ENCODE measurements around the gene SOWAHA. TPM values are rescaled to one million over a fixed set of nuclear protein-coding genes. Genes with fewer than 3 reads are reported as not detected.
A peak's percentile ranks its signal among the peaks of the same experiment; 100 is the strongest.

SOWAHA gene
- total and polyA plus RNA-seq, 2 of the 4 experiments (the other 2 are of a cell fraction), result 0.03 TPM; not detected in 1

- ATAC-seq (ENCODE audit: low read depth), result no peak
These were observed 3.9 kb downstream of the SOWAHA start for GRCh38 chr5:132817011-132817410.

More at GRCh38 chr5:132817011-132817410, 3.9 kb downstream of the SOWAHA start:
- Histone ChIP-seq H3K27me3 (ENCODE audit: control insufficient read depth, insufficient read depth, low read length) (peaks cover 19% of the 10 kb centered on the region), H2BK20ac (ENCODE audit: low read depth, low read length) (peak overlapping the region; percentile 15; the same call in 1 of the 2 replicates), H3K27ac (ENCODE audit: insufficient read depth, low read length) (no peak overlapping the region), H3K4me1 (ENCODE audit: control insufficient read depth, insufficient read depth, low read length) (peaks cover 13% of the 10 kb centered on the region), H4K91ac (ENCODE audit: insufficient read depth, low read depth, low read length) (no peak overlapping the region; the same call in 1 of the 2 replicates), H2AK5ac (ENCODE audit: low read depth, low read length) (no peak overlapping the region), H3K4me2 (ENCODE audit: low read depth, low read length) (no peak overlapping the region), H2AK9ac (replicated peaks; ENCODE audit: low read depth, low read length, poor library complexity) (no peak overlapping the region), H3K14ac (replicated peaks; ENCODE audit: low read depth, low read length) (0 out of 2 replicates have a peak overlapping the region, but pooled peaks have one; percentile 31), H2AFZ (replicated peaks; ENCODE audit: low read length, poor library complexity) (no peak overlapping the region), H4K20me1 (ENCODE audit: insufficient read depth, low read length) (no peaks in the 10 kb centered on the region), H3K56ac (ENCODE audit: extremely low read depth, insufficient read depth, low read length) (no peak overlapping the region), H3K18ac (ENCODE audit: low read depth, low read length) (peak overlapping the region; percentile 93), H3K36me3 (ENCODE audit: control insufficient read depth, insufficient read depth, low read length) (no peaks in the 10 kb centered on the region), H4K8ac (ENCODE audit: low read depth in 2 of 2, low read length in 2 of 2) (peak overlapping the region; percentile 62 to 84; a peak in 3 of 4 replicates), H3K9me3 (ENCODE audit: control insufficient read depth, insufficient read depth, low read length) (no peaks in the 10 kb centered on the region), H2BK120ac (ENCODE audit: low read depth, low read length) (peak overlapping the region; percentile 47; the same call in 1 of the 2 replicates), H3K9ac (ENCODE audit: low read depth, low read length) (no peak overlapping the region), H3K4ac (ENCODE audit: low read depth, low read length) (no peak overlapping the region), H3K4me3 (ENCODE audit: insufficient read depth, low read depth, low read length) (no peak overlapping the region), H3K9me1 (ENCODE audit: insufficient read depth, low read length) (no peaks in the 10 kb centered on the region), H3K23ac (ENCODE audit: low read depth, low read length) (no peak overlapping the region), H3K79me1 (ENCODE audit: low read depth in 1 of 2, low read length in 2 of 2) (no peaks in the 10 kb centered on the region), H4K5ac (ENCODE audit: low read depth, low read length) (peak overlapping the region; percentile 83; the same call in 1 of the 2 replicates), H2BK5ac (ENCODE audit: low read depth, low read length, poor library complexity, severe bottlenecking) (peak overlapping the region; percentile 75), H2BK15ac (ENCODE audit: low read depth, low read length) (no peak overlapping the region)
- no CpG with 5 or more reads among the region's 1 CpG for WGBS, 2 experiments (ENCODE audit: extremely low coverage in 2 of 2, insufficient read length in 1 of 2)
- in situ Hi-C loops (cut with MboI; ENCODE audit: low sequenced_read_pairs), result no loop called here
- no peak for DNase-seq
- dilution Hi-C loops (cut with HindIII; ENCODE audit: low sequenced_read_pairs, unreplicated experiment), result no loop called here
- TF ChIP-seq BHLHE40 (IDR thresholded peaks at IDR 0.05; ENCODE audit: low read depth, low read length), result no peak
- TF ChIP-seq POLR2A (IDR thresholded peaks at IDR 0.05; ENCODE audit: low read depth, low read length), result no peak
- TF ChIP-seq CTCF (conservative IDR thresholded peaks at IDR 0.05; ENCODE audit: low read depth, low read length), result no peak
- BruUV-seq (replicated peaks), result no TSS peak
- CTCF ChIA-PET, result interaction anchor here (0.6 to 1.3 kb wide), 4 partner anchors 10 to 63 kb away, joined by 3 to 4 read pairs (median 4); no protein-coding TSS in a partner anchor
- intact Hi-C loops (cut with micrococcal nuclease), result no loop called here
- POLR2A ChIA-PET (ENCODE audit: unreplicated experiment), result no interaction called here
